ENCODE results near the gene PYHIN1.
"Not testable (repeated sequence)": the region's sequence is repeated elsewhere in the genome, so short reads cannot be mapped to it uniquely, and the experiment has no call there.

- not testable (repeated sequence) for TF ChIP-seq RAD21 (conservative IDR thresholded peaks at IDR 0.05 in 1 of 2, IDR thresholded peaks at IDR 0.05 in 1 of 2); E2F6 (IDR thresholded peaks at IDR 0.05; ENCODE audit: borderline replicate concordance, low read depth); CTCF (IDR thresholded peaks at IDR 0.05); PHF8 (IDR thresholded peaks at IDR 0.05; ENCODE audit: borderline replicate concordance, low read depth); CHD4 (IDR thresholded peaks at IDR 0.05; ENCODE audit: borderline replicate concordance)
Observed at GRCh38 chr1:159011001-159011400, 79.6 kb downstream of the PYHIN1 start.

Data from A549 (cell line).